Stimulated activated effector memory CD8-positive, alpha-beta T cell treated with anti-CD3 and anti-CD28 coated beads, Interleukin-12 subunit alpha, Interleukin-12 subunit beta, amount 100 ng/mL, for 72 hours (primary cell): Measurements from ENCODE around the gene LYRM7.
"Not testable (repeated sequence)": the region's sequence is repeated elsewhere in the genome, so short reads cannot be mapped to it uniquely, and the experiment has no call there.

ENCODE experiments used
- ATAC-seq: fragments of 150-1000 bp; cut with Tn5 transposase; 2 replicates; pipeline ENCODE4 v1.10.0; 2021
- DNase-seq, 2 donors: peaks; one replicate each; pipeline ENCODE4 v3.0.0; 2021 to 2022; ENCODE audit warnings: low spot score in 2 of 2
- H3K27ac Mint-ChIP-seq: one replicate; pipeline ENCODE4 v1.8.0; 2022; ENCODE audit warnings: mild to moderate bottlenecking, mixed read lengths
- H3K36me3 Mint-ChIP-seq: one replicate; pipeline ENCODE4 v1.8.0; 2022; ENCODE audit warnings: mild to moderate bottlenecking, mixed read lengths
- H3K4me1 Mint-ChIP-seq: one replicate; pipeline ENCODE4 v1.8.0; 2022; ENCODE audit warnings: mixed read lengths
- H3K4me3 Mint-ChIP-seq: one replicate; pipeline ENCODE4 v1.8.0; 2022; ENCODE audit warnings: mild to moderate bottlenecking, mixed read lengths
- H3K9me3 Mint-ChIP-seq: one replicate; pipeline ENCODE4 v1.8.0; 2022; ENCODE audit warnings: mixed read lengths

LYRM7 gene

GRCh38 chr5:131170540-131171275 lies at the start of gene LYRM7:
TSS of gene LYRM7 (plus strand) at chr5:131170944. CDS start at chr5:131171021, 77 bp downstream.
- H3K36me3 Mint-ChIP-seq = peaks cover 4% of the 10 kb centered on the region
- H3K4me3 Mint-ChIP-seq = peak within 1 kb of the TSS; percentile 97
- peak within 1 kb of the TSS; percentile 96 for H3K27ac Mint-ChIP-seq
- DNase-seq (peak; percentile 78 to 95), ATAC-seq (peak; percentile 97)
- peaks cover 18% of the 10 kb centered on the region for H3K4me1 Mint-ChIP-seq
- H3K9me3 Mint-ChIP-seq = no peaks in the 10 kb centered on the region

GRCh38 chr5:131127244-131127643 lies 43.5 kb upstream of the LYRM7 start:
- not testable (repeated sequence) for ATAC-seq, H3K4me3 Mint-ChIP-seq, H3K36me3 Mint-ChIP-seq, H3K27ac Mint-ChIP-seq, H3K4me1 Mint-ChIP-seq, DNase-seq
- peaks cover 13% of the 10 kb centered on the region for H3K9me3 Mint-ChIP-seq

DNA sequence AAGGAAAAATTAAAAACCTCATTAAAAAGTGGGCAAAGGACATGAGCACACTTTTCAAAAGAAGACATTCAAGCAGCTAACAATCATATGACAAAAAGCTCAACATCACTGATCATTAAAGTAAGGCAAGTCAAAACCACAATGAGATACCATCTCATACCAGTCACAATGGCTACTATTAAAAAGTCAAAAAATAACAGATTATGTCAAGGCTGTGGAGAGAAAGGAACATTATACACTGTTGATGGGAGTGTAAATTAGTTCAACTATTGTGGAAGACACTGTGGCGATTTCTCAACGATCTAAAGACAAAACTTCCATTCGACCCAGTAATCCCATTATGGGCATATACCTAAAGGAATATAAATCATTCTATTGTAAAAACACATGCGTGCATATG lies 41.4 kb upstream of the LYRM7 start:
- Mint-ChIP-seq H3K27ac (no peak overlapping the region), H3K36me3 (no peaks in the 10 kb centered on the region), H3K9me3 (peaks cover 11% of the 10 kb centered on the region), H3K4me1 (no peaks in the 10 kb centered on the region), H3K4me3 (no peak overlapping the region)
- ATAC-seq (no peak), DNase-seq (no peak)

DNA sequence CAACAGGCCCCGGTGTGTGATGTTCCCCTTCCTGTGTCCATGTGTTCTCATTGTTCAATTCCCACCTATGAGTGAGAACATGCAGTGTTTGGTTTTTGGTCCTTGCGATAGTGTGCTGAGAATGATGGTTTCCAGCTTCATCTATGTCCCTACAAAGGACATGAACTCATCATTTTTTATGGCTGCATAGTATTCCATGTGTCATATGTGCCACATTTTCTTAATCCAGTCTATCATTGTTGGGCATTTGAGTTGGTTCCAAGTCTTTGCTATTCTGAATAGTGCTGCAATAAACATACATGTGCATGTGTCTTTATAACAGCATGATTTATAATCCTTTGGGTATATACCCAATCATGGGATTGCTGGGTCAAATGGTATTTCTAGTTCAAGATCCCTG lies 37.7 kb upstream of the LYRM7 start:
- H3K4me3 Mint-ChIP-seq, H3K27ac Mint-ChIP-seq, H3K9me3 Mint-ChIP-seq, DNase-seq, H3K4me1 Mint-ChIP-seq, H3K36me3 Mint-ChIP-seq, ATAC-seq: not testable (repeated sequence)

GRCh38 chr5:131138406-131138805 lies 32.3 kb upstream of the LYRM7 start:
- H3K27ac Mint-ChIP-seq = not testable (repeated sequence)

DNA sequence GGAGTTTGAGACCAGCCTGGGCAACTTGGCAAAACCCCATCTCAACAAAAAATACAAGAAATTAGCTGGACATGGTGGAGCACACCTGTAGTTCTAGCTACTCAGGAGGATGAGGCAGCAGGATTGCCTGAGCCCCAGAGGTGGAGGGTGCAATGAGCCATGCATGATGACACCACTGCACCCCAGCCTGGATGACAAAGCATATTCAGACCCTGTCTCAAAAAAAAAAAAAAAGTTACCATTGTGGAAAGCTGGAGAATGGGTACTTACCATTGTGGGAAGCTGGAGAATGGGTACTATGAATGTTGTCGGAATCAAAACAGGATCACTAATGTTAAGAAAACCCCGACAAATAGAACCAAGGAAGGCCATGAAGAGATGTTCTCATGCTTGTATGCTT lies 31.4 kb upstream of the LYRM7 start:
- Mint-ChIP-seq H3K9me3 (no peaks in the 10 kb centered on the region), H3K4me1 (no peaks in the 10 kb centered on the region), H3K27ac (no peak overlapping the region), H3K36me3 (no peaks in the 10 kb centered on the region), H3K4me3 (no peak overlapping the region)
- ATAC-seq (no peak), DNase-seq (no peak)

More at GRCh38 chr5:131138406-131138805, 32.3 kb upstream of the LYRM7 start:
- not testable (repeated sequence) for DNase-seq, H3K4me3 Mint-ChIP-seq, H3K9me3 Mint-ChIP-seq, H3K4me1 Mint-ChIP-seq, H3K36me3 Mint-ChIP-seq, ATAC-seq

DNA sequence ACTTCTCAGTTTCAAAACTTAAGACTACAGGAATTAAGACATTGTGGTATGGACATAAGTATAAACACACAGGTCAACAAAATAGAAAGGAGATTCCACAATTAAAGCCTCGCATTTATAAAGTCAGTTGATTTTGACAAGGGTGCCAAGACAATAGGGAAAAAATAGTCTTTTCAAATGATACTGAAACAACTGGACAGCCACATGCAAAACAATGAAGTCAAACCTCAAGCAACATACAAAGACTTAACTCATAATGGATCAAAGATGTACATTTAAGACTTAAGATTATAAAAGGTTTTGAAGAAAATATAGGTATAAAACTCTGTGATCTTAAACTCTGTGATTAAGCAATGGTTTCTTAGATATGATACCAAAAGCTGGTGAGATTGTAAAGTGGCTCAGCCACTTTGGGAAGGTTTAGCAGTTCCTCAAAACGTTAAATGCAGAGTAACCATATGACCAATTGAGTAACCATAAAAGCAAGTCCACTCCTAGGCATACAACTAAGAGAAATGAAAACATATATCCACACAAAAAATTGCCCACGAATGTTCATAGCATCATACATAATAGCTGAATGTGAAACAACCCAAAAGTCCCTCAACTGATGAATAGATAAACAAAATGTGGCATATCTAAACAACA lies 27.6 kb upstream of the LYRM7 start:
- Mint-ChIP-seq H3K4me1 (no peaks in the 10 kb centered on the region), H3K4me3 (no peak overlapping the region), H3K9me3 (no peaks in the 10 kb centered on the region), H3K27ac (no peak overlapping the region), H3K36me3 (no peaks in the 10 kb centered on the region)
- ATAC-seq (no peak), DNase-seq (no peak)

DNA sequence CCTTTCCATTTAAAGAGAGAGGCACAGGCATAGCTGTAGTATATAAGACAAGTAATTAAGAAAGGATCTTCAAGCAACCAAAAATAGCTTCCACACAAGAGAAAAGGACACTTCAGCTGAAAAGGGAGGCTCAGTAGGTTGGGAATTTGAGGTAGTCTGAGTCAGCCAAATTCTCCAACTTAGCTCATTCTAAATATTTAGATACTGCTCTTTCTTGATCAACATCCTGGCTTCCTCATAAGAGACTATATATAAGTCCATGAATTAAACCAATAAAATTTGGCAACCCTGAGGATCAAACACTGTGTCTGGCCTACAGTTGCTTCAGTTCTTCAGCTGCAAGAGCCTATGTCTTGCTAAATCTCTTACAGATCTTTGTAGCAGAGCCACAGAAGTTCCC lies 23.5 kb upstream of the LYRM7 start:
- no peaks in the 10 kb centered on the region for H3K4me1 Mint-ChIP-seq
- H3K4me3 Mint-ChIP-seq = no peak overlapping the region
- no peaks in the 10 kb centered on the region for H3K9me3 Mint-ChIP-seq
- DNase-seq (no peak), ATAC-seq (no peak)
- no peaks in the 10 kb centered on the region for H3K36me3 Mint-ChIP-seq
- no peak overlapping the region for H3K27ac Mint-ChIP-seq

DNA sequence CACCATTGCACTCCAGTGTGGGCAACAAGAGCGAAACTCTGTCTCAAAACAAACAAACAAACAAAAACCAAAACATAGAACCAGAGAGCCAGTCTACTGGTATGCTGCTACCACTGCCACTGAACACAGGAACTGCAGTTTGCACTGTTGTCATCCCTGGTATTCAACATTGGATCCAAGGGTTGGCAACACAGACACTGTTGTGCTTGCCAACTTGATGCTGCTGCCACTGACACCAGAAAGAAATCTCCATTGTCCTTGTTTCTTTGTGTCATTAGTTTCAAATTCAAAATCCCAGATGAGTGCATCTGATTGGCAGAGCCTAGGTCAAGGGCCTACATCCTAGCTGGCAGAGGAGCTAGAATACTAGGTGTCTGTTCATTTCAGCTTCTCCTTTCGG lies 21.9 kb upstream of the LYRM7 start:
- H3K4me3 Mint-ChIP-seq = no peak overlapping the region
- no peaks in the 10 kb centered on the region for H3K36me3 Mint-ChIP-seq
- H3K27ac Mint-ChIP-seq = no peak overlapping the region
- ATAC-seq (no peak), DNase-seq (no peak)
- no peaks in the 10 kb centered on the region for H3K9me3 Mint-ChIP-seq
- H3K4me1 Mint-ChIP-seq = no peaks in the 10 kb centered on the region

DNA sequence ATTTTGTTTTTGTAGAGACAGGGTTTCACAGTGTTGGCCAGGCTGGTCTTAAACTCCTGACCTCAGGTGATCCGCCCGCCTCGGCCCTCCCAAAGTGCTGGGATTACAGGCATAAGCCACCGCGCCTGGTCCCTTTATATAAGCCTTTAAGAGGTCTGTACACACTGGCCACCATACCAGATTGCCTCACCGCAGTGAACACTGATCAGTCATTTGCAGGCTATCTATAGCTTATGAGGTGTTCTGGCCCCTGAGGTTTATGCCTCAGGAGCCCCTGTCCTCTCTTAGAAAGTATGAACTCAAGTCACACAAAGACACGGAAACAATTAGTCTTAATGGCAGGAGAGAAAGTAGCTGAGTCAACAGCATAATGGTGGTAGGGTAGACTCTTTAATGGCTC lies 20.3 kb upstream of the LYRM7 start:
- no peak overlapping the region for H3K4me3 Mint-ChIP-seq
- ATAC-seq = no peak

GRCh38 chr5:131151216-131151615 lies 19.5 kb upstream of the LYRM7 start:
- no peak for DNase-seq
- Mint-ChIP-seq H3K36me3 (no peaks in the 10 kb centered on the region), H3K4me1 (no peaks in the 10 kb centered on the region), H3K9me3 (no peaks in the 10 kb centered on the region), H3K4me3 (no peak overlapping the region), H3K27ac (no peak overlapping the region)
- no peak for ATAC-seq

More for the DNA sequence above, 20.3 kb upstream of the LYRM7 start:
- Mint-ChIP-seq H3K27ac (no peak overlapping the region), H3K4me1 (no peaks in the 10 kb centered on the region), H3K36me3 (no peaks in the 10 kb centered on the region), H3K9me3 (no peaks in the 10 kb centered on the region)
- DNase-seq = no peak

DNA sequence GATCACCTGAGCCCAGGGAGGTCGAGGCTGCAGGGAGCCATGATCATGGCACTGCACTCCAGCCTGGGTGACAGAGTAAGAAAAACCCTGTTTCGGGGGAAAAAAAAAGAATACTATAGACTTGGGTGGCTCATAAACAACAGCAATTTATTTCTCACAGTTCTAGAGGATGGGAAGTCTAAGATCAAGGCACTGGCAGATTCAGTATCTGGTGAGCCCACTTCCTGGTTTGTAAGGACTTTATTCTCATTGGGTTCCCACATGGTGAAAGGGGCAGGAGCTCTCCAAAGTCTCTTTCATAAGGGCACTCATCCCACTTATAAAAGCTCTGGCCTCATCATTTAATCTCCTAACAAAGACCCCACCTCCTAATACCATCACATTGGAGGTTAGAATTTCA lies 14.4 kb upstream of the LYRM7 start:
- DNase-seq = no peak
- no peak for ATAC-seq
- H3K4me1 Mint-ChIP-seq = peaks cover 6% of the 10 kb centered on the region
- H3K9me3 Mint-ChIP-seq = no peaks in the 10 kb centered on the region
- H3K27ac Mint-ChIP-seq = no peak overlapping the region
- H3K4me3 Mint-ChIP-seq = no peak overlapping the region
- H3K36me3 Mint-ChIP-seq = peaks cover 45% of the 10 kb centered on the region

DNA sequence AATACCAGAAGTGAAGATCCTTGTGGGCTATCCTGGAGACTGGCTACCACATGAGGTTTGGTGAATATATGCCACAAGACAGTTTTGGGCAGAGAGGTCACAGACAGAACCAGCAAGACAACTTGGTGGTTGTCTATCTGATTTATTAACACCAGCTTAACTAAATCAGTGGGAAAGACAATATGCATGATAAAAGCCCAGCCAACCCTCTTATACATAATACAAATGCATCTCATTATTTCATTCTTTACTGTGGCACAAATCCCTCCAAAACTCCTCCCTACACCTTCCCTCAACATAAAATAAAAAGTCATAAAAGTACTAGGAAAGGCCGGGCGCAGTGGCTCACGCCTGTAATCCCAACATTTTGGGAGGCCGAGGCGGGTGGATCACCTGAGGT lies 13.8 kb upstream of the LYRM7 start:
- Mint-ChIP-seq H3K9me3 (no peaks in the 10 kb centered on the region), H3K36me3 (peaks cover 51% of the 10 kb centered on the region), H3K27ac (no peak overlapping the region), H3K4me3 (no peak overlapping the region), H3K4me1 (peaks cover 10% of the 10 kb centered on the region)
- DNase-seq (no peak), ATAC-seq (no peak)

GRCh38 chr5:131160134-131160533 lies 10.6 kb upstream of the LYRM7 start:
- ATAC-seq = no peak
- no peak overlapping the region for H3K4me3 Mint-ChIP-seq
- DNase-seq = no peak
- peaks cover 82% of the 10 kb centered on the region for H3K36me3 Mint-ChIP-seq
- H3K4me1 Mint-ChIP-seq = peaks cover 24% of the 10 kb centered on the region
- H3K9me3 Mint-ChIP-seq = no peaks in the 10 kb centered on the region
- H3K27ac Mint-ChIP-seq = no peak overlapping the region

DNA sequence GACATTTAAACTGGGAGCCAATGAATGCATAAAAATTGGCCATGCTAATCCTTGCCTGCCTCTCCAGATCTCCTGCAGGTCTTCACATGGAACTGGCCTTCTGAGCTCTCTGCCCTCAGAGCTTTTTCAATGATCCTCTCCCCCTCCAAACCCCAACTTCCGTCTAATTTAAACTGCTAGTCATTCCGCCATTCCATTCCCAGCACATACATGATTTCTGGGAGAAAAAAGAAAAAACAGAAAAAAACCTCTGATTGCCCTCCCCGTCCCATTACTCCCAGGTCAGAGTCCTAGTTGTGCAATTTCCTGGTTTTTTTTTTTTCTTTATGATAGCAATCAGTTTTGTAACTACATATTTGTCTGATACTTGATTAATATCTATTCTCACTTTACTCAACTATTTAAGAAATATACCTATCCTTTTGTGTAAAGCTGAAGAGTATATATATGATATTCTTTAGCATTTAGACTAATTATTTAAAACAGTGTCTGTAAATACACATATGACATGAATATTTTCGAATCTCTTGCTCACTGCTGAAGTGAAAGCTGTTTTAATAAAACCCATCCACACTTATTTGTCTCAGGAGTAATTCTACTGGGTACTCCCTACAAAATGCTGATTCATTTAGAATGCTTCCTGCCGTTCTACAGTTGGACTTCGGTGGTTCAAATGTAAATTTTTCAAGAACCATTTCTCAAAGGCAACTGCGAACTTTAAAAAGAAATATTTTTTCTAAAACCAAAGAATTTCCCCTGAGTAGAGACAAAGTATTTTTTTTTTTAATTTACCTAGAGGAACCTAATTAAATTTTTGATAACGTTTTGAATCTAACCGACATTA lies 7.2 kb upstream of the LYRM7 start:
- DNase-seq (no peak), ATAC-seq (no peak)
- Mint-ChIP-seq H3K27ac (peak overlapping the region; percentile 95), H3K36me3 (peaks cover 76% of the 10 kb centered on the region), H3K9me3 (no peaks in the 10 kb centered on the region), H3K4me1 (peaks cover 31% of the 10 kb centered on the region), H3K4me3 (peak overlapping the region; percentile 85)
